Measurements from ENCODE around the gene SLC6A18.

The SLC6A18 gene

DNA sequence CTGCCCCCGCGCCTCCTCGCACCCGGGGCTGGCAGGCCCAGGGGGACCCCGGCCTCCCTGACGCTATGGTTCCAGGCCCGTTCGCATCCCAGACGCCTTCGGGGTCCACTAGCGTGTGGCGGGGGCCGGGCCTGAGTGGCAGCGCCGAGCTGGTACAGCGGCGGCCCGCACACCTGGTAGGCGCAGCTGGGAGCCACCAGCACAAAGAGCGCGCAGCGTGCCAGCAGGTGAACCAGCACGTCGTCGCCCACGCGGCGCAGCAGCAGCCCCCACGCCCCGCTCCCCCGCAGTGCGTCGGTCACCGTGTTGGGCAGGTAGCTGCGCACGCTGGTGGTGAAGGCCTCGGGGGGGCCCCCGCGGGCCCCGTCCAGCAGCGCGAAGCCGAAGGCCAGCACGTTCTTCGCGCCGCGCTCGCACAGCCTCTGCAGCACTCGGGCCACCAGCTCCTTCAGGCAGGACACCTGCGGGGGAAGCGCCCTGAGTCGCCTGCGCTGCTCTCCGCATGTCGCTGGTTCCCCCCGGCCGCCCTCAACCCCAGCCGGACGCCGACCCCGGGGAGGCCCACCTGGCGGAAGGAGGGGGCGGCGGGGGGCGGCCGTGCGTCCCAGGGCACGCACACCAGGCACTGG, 69.1 kb downstream of the SLC6A18 start:
- TF ChIP-seq CTCF (IDR thresholded peaks at IDR 0.05; ENCODE audit: low read length, missing control alignments), result no peak
- DNase-seq (ENCODE audit: low read depth), result no peak
- H3K4me3 ChIP-seq (replicated peaks; ENCODE audit: low read depth, low read length), result no peak overlapping the region

- H3K4me3 ChIP-seq (replicated peaks; ENCODE audit: low read depth, low read length), result no peak within 1 kb of the TSS
- DNase-seq (ENCODE audit: low read depth), result no peak
- TF ChIP-seq CTCF (IDR thresholded peaks at IDR 0.05; ENCODE audit: low read length, missing control alignments), result no peak
Observed at GRCh38 chr5:1294835-1295649, 69.9 kb downstream of the SLC6A18 start, which contains the start of gene TERT. TSS of gene TERT (minus strand) at chr5:1295068. CDS start at chr5:1294989, 79 bp downstream.

GRCh38 chr5:1295650-1296037, 70.5 kb downstream of the SLC6A18 start:
- no peak for DNase-seq (ENCODE audit: low read depth)
- no peak for TF ChIP-seq CTCF (IDR thresholded peaks at IDR 0.05; ENCODE audit: low read length, missing control alignments)
- no peak overlapping the region for H3K4me3 ChIP-seq (replicated peaks; ENCODE audit: low read depth, low read length)
